ENCODE measurements around the gene RNF17.
"Not testable (repeated sequence)": the region's sequence is repeated elsewhere in the genome, so short reads cannot be mapped to it uniquely, and the experiment has no call there.

Gene RNF17

DNA sequence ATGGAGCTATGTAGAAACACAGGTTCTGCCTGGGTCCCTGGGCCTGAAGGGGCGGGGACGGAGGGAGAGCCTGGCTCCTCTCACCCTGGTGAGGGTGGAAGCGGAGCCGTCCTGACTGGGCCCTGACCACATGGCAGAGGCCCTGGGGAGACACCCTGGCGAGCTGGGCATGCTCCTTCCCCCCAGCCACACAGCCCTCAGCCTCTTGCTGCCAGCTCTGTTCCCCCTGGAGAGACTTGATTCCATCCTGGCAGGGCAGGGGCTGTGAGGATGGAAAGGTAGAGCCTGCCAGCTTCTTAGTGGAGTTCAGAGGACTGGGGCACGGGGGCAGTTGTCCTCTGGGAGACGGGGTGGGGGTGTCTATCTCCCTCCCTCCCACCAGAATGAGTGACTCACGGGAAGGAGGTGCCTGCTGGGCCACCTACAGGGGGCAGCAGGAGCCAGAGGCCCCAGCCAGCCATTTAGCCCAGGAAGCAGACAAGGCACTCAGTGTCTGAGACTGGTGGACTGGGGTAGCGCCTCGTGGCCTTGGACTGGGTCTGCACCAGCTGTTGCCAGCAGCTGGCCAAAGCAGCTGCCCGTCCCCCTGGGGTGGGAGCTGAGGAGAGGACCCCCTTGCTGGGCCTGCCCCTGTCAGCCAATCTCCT, 22.8 kb upstream of the RNF17 start:
- in situ Hi-C loops (cut with HindIII; ENCODE audit: low pct_ligation_motif_present, low pct_unique_long_range_greater_than_20kb, low sequenced_read_pairs) = no loop called here
- DNase-seq = peak; percentile 10

DNA sequence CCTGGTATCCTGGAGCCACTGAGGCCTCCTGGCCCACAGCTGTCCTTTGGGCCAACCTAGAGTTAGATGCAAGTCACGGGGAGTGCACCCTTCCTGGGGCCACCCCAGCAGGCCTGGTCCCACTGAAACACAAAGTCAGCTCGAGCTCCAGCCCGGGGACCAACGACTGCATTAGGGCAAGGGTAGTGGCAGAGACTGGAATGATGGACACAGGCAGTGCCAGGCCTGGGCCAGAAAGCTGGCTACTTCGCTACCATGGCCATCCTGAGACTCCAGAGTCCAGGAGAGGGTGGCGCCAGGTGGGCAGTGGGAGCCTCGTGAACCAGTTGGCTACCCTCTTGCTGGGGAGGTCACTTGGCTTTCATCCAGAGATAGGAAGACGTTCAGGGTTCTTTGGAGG, 22.2 kb upstream of the RNF17 start:
- no peak for DNase-seq
- in situ Hi-C loops (cut with HindIII; ENCODE audit: low pct_ligation_motif_present, low pct_unique_long_range_greater_than_20kb, low sequenced_read_pairs) = no loop called here

DNA sequence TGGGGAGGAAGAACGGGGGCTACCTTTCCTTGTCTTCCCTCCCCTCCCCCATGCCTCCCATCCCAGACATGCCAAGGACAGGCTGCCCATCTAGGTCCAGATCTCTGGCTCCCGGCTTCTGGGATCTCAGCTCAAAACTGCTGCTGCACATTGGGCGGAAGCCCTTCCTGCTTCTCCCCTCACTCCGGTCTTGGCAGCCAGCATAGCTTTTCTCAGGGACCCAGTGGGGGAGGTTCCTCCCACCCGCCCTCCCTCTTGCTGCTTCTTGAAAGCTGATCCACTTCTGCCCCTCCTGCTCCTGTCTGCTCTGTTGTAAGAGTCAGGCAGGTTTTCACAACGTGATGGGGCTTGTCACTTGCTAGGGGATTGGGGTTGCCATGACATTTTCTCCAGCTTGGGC, 21.7 kb upstream of the RNF17 start:
- in situ Hi-C loops (cut with HindIII; ENCODE audit: low pct_ligation_motif_present, low pct_unique_long_range_greater_than_20kb, low sequenced_read_pairs) = no loop called here
- DNase-seq = no peak

DNA sequence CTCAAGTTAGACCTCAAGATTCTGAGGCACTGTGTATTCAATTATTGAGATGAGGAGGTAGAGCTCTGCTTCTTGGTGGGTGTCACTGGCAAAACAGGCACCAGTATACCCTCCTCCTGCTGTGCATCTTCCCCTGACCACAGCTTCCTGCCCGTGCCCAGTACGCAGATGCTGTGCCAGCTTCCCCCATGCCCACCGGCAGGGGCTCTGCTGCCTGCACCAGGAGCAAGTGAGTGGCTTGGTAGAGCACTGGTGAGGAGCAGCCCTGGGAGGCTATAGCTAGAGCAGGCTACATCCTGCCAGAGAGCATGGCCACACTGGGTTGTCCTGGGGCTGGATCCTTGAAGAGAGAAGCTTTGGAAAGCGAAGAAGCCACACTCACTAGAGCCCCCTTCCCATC, 21.0 kb upstream of the RNF17 start:
- no peak for DNase-seq
- in situ Hi-C loops (cut with HindIII; ENCODE audit: low pct_ligation_motif_present, low pct_unique_long_range_greater_than_20kb, low sequenced_read_pairs) = no loop called here

DNA sequence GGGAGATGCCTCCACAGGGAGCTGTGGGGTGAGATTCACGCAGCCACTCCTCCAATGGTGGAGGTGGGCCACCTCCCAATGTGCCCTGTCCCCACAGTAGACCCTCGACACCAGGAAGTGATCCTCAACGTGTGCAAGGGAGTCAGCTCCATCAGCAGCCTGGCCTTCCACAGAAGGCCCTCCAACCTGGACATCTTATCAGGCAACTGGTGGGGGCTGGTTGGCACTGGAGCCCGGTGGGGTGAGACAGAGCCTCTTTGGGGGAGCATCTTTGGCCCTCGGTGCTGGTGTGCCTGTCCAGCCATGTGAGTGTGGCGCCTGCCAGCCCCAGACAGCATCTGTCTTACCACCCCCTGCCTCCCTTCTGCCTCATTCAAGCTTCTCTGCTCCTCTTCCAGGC, 19.7 kb upstream of the RNF17 start:
- no peak for DNase-seq
- in situ Hi-C loops (cut with HindIII; ENCODE audit: low pct_ligation_motif_present, low pct_unique_long_range_greater_than_20kb, low sequenced_read_pairs) = no loop called here

DNA sequence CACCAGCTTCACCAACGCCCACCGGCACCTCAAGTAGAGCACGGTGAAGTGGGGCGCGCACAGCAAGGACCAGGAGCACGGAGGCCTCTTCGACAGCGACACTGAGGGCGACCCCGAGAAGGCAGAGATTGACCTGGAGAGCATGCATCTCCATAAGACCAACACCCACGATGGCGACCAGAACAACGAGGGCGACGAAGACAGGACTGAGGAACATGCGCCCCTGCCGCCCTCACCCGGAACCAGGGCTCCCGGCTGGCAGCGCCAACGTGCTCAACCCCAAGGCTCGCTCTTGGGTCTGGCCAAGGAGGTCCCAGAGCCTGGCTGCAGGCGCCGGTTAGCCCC, 18.5 kb upstream of the RNF17 start:
- in situ Hi-C loops (cut with HindIII; ENCODE audit: low pct_ligation_motif_present, low pct_unique_long_range_greater_than_20kb, low sequenced_read_pairs) = no loop called here

DNA sequence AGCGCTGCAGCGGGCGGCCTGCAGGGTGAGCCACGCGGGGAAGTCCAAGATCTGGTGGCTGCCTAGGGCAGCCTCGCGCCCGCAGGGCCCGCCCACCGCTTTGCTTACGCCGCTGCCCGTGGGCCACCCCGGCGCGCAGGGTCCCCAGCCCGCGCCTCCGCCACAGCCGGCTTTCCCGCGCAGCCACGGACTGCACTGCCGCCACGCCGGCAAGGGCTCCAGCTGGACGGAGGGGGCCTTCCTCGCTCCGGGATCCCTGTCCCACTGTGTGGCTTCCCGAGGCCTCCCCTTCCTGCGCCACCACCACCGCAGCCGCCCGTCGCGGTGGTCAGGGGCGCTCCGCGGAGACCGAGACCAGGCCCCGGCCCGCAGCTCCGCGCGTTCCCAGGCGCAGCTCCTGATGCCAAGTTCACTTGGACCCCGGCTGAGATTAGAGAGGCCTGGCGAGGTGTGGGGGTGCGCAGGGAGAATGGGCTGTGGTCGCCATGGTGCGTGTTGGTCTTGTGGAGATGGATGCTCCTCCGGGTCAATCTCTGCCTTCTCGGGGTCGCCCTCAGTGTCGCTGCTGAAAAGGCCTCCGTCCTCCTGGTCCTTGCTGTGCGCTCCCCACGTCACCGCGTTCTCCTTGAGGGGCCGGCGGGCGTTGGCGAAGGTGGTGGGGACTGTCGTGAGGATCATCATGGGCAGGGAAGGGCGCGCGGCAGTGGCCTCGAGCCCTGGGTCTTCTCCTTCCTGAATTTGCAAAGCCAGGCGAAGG, 17.9 kb upstream of the RNF17 start:
- in situ Hi-C loops (cut with HindIII; ENCODE audit: low pct_ligation_motif_present, low pct_unique_long_range_greater_than_20kb, low sequenced_read_pairs) = no loop called here
- DNase-seq = no peak

More for the DNA sequence above, 18.5 kb upstream of the RNF17 start:
- DNase-seq = no peak

DNA sequence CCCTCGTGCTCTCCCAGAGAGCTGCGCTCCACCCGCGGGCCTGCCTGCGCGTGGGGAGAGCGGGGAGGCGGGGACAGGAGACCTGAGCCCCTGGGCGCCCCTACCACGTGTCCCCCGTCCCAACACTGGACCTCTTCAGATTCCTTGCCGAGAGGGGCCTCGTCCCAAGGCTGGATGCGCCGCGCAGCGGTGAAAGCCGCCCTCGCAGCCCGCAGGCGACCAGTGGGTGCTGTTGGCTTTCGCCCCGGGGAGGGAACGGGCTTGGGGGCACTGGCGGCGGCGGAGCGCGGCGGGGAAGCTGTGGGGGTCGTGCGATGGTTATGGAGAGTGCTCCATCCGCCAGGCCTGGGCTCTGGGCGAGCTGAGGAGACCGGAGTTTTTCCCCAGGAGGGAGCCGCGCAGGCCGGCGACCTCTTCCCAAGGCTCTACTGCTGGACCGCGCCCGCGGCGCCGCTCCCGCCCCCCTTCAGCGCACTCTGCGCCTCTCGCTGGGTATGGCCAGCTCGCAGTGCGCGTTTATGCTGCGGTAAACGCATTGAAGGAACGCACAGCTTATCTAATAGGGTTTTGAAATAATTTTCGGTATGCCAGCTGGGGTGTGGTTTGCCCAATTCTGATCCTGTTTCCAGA, 17.2 kb upstream of the RNF17 start:
- in situ Hi-C loops (cut with HindIII; ENCODE audit: low pct_ligation_motif_present, low pct_unique_long_range_greater_than_20kb, low sequenced_read_pairs) = no loop called here

DNA sequence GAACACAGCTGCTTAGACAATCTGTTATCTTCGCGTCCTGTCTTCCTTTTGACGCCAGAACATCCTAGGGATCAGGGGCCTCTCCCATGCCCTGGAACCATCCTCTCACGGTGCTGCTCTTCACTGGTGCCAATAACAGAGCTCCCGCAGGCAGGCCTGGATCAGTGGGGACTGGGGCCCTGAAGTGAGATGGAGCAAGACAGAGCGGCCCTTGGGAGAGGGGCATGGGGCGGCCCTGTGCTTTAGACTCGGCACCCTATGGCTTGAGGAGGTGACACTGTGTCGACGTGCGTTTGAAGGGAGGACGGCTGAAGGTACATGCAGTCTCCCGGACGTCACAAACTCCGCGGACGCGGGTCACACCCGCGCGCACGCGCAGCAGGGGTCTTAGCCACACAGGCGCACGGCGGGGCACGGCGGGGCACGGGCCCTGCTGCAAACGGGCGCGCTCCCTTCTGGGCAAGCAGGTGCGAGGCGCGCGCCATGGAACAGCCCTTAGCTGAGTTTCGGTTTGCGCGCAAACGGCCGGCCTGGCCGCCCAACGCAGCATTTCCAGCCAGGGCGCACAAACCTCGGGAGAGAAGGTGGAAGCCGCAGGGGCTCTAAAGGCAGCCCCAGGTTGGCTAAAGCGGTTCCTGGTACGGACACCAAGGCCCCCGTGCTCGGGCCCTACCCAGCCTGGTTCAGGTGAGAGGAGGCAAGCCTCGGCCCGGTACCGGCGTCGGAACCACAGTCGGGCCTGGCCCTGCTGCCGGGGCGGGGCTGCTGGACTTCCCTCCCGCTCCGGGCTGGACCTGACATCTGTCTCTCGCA, 16.5 kb upstream of the RNF17 start:
- DNase-seq = no peak
- in situ Hi-C loops (cut with HindIII; ENCODE audit: low pct_ligation_motif_present, low pct_unique_long_range_greater_than_20kb, low sequenced_read_pairs) = no loop called here

More for the DNA sequence above, 17.2 kb upstream of the RNF17 start:
- no peak for DNase-seq

DNA sequence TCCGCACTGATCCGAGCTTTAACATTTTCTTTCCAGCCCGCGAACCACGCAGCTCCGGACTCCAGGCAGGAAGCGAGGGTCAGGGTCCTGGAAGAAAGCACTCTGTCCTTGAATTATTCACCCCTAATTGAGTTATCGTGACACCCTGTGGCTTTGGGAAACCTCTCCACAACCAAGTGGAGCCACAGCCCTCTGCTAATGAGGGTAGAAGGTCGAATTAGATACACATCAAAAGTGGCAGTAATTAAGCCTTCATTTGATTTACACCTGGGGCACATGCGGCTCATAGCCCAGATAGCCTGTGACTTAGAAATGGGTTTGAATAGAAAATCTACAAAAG, 15.9 kb upstream of the RNF17 start:
- in situ Hi-C loops (cut with HindIII; ENCODE audit: low pct_ligation_motif_present, low pct_unique_long_range_greater_than_20kb, low sequenced_read_pairs) = no loop called here
- no peak for DNase-seq

DNA sequence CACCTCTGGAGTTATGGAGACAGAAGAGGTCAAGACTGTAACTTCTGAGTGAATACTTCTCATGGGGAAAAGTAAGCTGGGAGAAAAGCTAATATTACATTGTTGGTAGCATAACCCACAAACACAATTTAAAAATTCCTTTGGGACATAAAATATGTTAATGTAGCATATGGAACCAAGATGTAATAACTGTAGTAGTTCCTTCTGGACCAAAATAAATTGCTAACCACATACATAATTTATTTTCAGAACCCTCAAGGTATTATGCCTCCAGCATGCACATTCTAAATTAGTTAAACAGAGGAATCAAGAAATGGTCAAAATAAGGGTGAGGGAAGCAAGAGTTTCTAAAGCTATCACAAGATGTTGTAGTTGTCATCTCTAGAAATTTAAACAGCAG, 4.8 kb upstream of the RNF17 start:
- in situ Hi-C loops (cut with HindIII; ENCODE audit: low pct_ligation_motif_present, low pct_unique_long_range_greater_than_20kb, low sequenced_read_pairs) = no loop called here
- DNase-seq = no peak

DNA sequence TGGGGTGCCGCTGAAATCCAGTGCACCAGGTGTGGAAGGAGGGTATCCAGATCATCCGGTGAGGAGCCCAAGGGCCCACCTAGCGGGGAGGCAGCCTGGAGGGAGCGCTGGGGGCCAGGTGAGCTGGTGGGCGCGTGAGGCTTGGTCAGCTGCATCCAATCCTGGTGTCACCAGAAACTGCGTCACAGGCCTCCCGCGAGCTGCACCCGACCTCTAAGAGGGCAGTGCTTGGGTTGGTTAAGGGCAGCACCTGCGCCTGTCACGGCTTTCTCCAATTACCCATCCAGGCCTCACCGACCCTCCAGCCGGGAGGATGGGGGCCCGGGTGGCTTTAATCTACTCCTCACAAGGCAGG, 284 bp downstream of the RNF17 start:
- no peak for DNase-seq
- in situ Hi-C loops (cut with HindIII; ENCODE audit: low pct_ligation_motif_present, low pct_unique_long_range_greater_than_20kb, low sequenced_read_pairs) = no loop called here

DNA sequence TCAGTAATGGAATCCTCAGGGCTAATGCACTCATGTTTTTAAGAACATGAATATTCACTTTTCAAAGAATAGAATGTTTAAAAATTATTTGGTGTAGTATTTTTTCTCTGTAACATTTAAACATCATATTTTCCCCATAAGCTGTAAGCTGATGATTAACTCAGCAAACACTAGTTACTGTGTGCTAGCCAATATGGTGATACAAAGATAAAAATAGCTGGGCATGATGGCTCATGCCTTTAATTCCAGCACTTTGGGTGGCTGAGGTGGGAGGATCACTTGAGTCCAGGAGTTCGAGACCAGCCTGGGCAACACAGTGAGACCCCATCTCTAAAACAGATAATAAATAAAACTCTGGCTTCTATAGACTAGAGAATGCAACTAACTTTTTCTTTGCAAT, 13.2 kb downstream of the RNF17 start:
- no peak for DNase-seq

DNA sequence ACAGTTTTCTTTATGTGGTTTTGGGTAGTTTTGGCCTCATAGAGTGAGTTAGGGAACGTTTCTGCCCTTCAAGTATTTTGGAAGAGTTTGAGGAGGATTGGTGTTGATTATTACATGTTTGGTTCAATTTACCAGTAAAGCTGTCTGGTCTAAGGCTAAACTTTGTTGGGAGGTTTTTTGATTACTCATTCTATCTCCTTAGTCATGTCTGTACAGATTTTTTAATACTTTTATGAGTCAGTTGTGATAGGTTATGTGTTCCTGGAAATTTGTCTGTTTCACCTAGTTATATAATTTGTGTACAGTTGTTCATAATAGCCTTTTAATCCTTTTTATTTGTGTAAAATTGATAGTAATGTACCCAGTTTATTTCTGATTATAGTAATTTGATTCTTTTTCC, 20.4 kb downstream of the RNF17 start:
- no peak for DNase-seq
- in situ Hi-C loops (cut with HindIII; ENCODE audit: low pct_ligation_motif_present, low pct_unique_long_range_greater_than_20kb, low sequenced_read_pairs) = no loop called here

More for the DNA sequence above, 13.2 kb downstream of the RNF17 start:
- in situ Hi-C loops (cut with HindIII; ENCODE audit: low pct_ligation_motif_present, low pct_unique_long_range_greater_than_20kb, low sequenced_read_pairs) = no loop called here

DNA sequence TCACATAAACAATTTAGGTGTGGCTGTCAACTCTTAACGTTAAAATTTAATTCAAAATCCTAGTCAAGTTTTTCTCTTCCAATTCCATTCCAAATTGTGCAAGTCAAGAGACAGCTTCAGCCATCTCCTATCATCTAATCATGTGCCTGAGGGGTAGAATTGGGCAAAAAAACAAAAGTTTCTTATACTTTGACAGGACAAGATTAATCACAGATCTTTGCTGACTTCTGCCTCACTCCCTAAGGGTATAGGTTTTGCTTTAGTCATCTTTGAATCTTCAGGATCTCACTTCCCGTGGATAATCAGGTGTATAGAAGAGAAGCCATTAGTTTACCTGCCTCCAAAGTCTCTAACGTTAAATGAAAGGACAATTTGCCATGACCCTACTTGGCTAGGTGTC, 24.6 kb downstream of the RNF17 start:
- DNase-seq = no peak
- in situ Hi-C loops (cut with HindIII; ENCODE audit: low pct_ligation_motif_present, low pct_unique_long_range_greater_than_20kb, low sequenced_read_pairs) = no loop called here

DNA sequence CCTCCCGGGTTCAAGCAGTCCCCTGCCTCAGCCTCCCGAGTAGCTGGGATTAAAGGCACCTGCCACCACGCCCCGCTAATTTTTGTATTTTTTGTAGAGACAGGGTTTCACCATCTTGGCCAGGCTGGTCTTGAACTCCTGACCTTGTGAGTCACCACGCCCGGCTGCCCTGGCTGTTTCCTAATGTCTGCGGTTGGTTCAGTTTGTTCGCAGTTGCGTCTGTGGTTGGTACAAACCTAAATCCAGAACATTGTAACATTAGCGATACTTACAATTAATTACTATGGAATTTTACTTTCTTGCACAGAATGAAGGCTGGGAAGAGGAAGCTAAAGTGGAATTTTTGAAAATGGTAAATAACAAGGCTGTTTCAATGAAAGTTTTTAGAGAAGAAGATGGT, 38.1 kb downstream of the RNF17 start:
- DNase-seq = no peak
- in situ Hi-C loops (cut with HindIII; ENCODE audit: low pct_ligation_motif_present, low pct_unique_long_range_greater_than_20kb, low sequenced_read_pairs) = no loop called here

DNA sequence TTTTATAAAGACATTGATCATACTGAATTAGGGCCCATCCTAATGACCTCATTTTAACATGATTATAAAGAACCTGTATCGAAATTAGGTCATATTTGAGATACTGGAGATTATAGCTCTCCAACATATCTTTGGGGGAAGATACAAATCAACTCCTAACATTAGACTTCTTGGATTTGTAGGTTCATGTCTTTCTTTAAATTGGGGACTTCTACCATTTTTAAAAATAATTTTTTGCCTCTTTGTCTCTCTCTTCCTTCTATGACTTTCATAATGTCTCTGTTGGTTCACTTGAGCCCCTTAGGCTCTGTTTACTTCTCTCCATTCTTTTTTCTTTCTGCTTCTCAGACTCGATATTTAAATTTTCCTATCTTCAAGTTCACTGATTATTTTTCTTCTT, 57.2 kb downstream of the RNF17 start:
- in situ Hi-C loops (cut with HindIII; ENCODE audit: low pct_ligation_motif_present, low pct_unique_long_range_greater_than_20kb, low sequenced_read_pairs) = no loop called here

DNA sequence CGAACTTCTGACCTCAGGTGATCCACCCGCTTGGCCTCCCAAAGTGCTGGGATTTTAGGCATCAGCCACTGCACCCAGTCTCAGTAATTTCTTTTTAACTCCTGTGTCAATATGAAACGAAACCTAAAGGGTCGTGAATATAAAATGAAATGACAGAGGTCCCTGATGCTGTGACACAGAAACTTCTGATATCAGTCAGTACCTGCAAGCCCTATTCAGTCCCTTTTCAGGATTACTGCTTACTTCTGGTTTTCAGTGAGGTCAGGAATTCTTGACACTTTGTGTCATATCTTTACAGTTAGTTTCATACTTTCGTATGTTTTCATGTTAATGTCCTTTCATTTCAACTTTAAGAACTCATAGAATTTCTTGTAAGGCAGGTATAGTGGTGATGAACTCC, 58.7 kb downstream of the RNF17 start:
- in situ Hi-C loops (cut with HindIII; ENCODE audit: low pct_ligation_motif_present, low pct_unique_long_range_greater_than_20kb, low sequenced_read_pairs) = no loop called here
- DNase-seq = no peak

More for the DNA sequence above, 57.2 kb downstream of the RNF17 start:
- no peak for DNase-seq

DNA sequence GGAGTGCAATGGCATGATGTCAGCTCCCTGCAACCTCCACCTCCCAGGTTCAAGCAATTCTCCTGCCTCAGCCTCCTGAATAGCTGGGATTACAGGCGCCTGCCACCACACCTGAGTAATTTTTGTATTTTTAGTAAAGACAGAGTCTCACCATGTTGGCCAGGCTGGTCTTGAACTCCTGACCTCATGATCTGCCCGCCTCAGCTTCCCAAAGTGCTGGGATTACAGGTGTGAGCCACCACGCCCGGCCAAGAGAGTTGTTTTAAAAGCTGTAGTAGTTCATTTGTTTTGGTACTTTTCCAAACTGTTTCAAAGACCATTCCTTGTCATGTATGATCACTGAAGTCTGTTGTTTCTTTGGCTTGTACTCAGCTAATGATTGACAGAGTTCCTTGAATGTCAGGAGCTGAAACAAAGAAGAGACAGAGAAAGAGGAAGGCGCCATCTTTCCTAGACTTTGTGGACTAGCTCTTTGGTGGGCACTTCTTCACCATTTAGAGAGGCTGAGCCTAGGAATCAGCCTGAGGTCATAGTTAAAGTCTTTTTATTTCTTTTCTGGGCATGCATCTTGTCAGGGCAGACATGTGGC, 59.2 kb downstream of the RNF17 start:
- in situ Hi-C loops (cut with HindIII; ENCODE audit: low pct_ligation_motif_present, low pct_unique_long_range_greater_than_20kb, low sequenced_read_pairs); DNase-seq: not testable (repeated sequence)

Data from ACHN (cell line).